K562 (cell line): Measurements from ENCODE around the gene MAML3. TPM values are rescaled to one million over a fixed set of nuclear protein-coding genes. Genes with fewer than 3 reads are reported as not detected.

Experiments
- ATAC-seq: fragments of 200-7000 bp; cut with Tn5 transposase; 3 replicates; pipeline ENCODE4 v1.9.1; 2020; ENCODE audit warnings: moderate library complexity
- BruUV-seq: library from RNA; stranded (reverse); fragments of 400-500 nt; replicated peaks from 2 replicates; lab custom pipeline; 2021; lab: Mats Ljungman, UMichigan
- CTCF ChIA-PET: fragments of 300-600 bp; formaldehyde crosslinking; extraction: SDS; loops from one replicate; lab custom pipeline; 2021; ENCODE audit warnings: low intra/inter-chr PET ratio; lab: Yijun Ruan, JAX
- POLR2A ChIA-PET: fragments of 300-600, 350-650 bp; sonication (Branson Sonifier 250); formaldehyde crosslinking; extraction: SDS; loops from one replicate; lab custom pipeline; 2021; ENCODE audit warnings: antibody characterized with exemption, inconsistent platforms; lab: Yijun Ruan, JAX
- DNase-seq, 4 experiments: peaks; one replicate each; pipeline versions ENCODE4 v3.0.0 to v3.0.0-alpha.2; 2011 to 2018; ENCODE audit warnings: low spot score in 3 of 4, mixed read lengths in 3 of 4; ENCODE audit errors: extremely low read depth in 1 of 4
- FAIRE-seq: peaks from 2 replicates; lab custom pipeline; 2011; peaks lifted over from hg19 to GRCh38; lab: Jason Lieb, UNC
- H2AFZ ChIP-seq: 2 replicates; pipeline ENCODE4 v1.6.0; 2011; ENCODE audit warnings: low read depth, low read length, control low read depth, inconsistent platforms
- H3K27ac ChIP-seq: fragments of 200-600 bp; 3 replicates; pipeline ENCODE4 v1.8.0; 2011; ENCODE audit warnings: low read depth, mild to moderate bottlenecking, control low read depth, inconsistent platforms, low read length, moderate library complexity, mixed read lengths; ENCODE audit errors: extremely low read depth
- H3K27me3 ChIP-seq, 2 experiments: fragments of 300-600 bp in 1 of 2; 2 replicates in 1 of 2; 3 replicates in 1 of 2; pipeline versions ENCODE4 v1.6.0 to v1.8.0; 2011; ENCODE audit warnings: inconsistent platforms in 2 of 2, low read length in 2 of 2, mild to moderate bottlenecking in 1 of 2, mixed read lengths in 1 of 2, moderate library complexity in 1 of 2; ENCODE audit not compliant: control insufficient read depth in 2 of 2, insufficient read depth in 2 of 2
- H3K36me3 ChIP-seq: fragments of 300-600 bp; 3 replicates; pipeline ENCODE4 v1.8.0; 2011; ENCODE audit warnings: mild to moderate bottlenecking, low read length, inconsistent platforms; ENCODE audit not compliant: control insufficient read depth, insufficient read depth
- H3K4me1 ChIP-seq, 2 experiments: fragments of 200-600 bp in 1 of 2; replicated peaks in 1 of 2; 2 replicates in 1 of 2; 3 replicates in 1 of 2; pipeline versions ENCODE4 v1.5.1 to v1.8.0; 2011; ENCODE audit warnings: inconsistent platforms in 2 of 2, low read length in 2 of 2, mild to moderate bottlenecking in 1 of 2, mixed read lengths in 1 of 2, moderate library complexity in 1 of 2; ENCODE audit not compliant: control insufficient read depth in 2 of 2, insufficient read depth in 2 of 2
- H3K4me2 ChIP-seq: 2 replicates; pipeline ENCODE4 v1.6.1; 2011; ENCODE audit warnings: low read length, control low read depth, inconsistent platforms, mixed read lengths; ENCODE audit not compliant: insufficient read depth
- H3K4me3 ChIP-seq: fragments of 200-600 bp; sonication (generic), shearing (Covaris generic); 2 replicates; pipeline ENCODE4 v1.5.1; 2016; ENCODE audit warnings: control low read depth, inconsistent platforms
- H3K79me2 ChIP-seq: fragments of 200-600 bp; 3 replicates; pipeline ENCODE4 v1.8.0; 2011; ENCODE audit warnings: low read length, inconsistent platforms; ENCODE audit not compliant: control insufficient read depth, insufficient read depth
- H3K9ac ChIP-seq, 2 experiments: 2 replicates each; pipeline versions ENCODE4 v1.6.0 to v1.6.1; 2011; ENCODE audit warnings: low read depth in 2 of 2, low read length in 2 of 2, control low read depth in 1 of 2, inconsistent platforms in 1 of 2, mild to moderate bottlenecking in 1 of 2, mixed read lengths in 1 of 2; ENCODE audit not compliant: insufficient read depth in 1 of 2
- H3K9me1 ChIP-seq: one replicate; pipeline ENCODE4 v1.6.0; 2011; ENCODE audit warnings: inconsistent platforms, mild to moderate bottlenecking, low read length, moderate library complexity; ENCODE audit not compliant: control insufficient read depth, insufficient read depth
- H3K9me3 ChIP-seq: replicated peaks from 2 replicates; pipeline ENCODE4 v1.5.1; 2011; ENCODE audit warnings: low read depth, low read length, inconsistent platforms; ENCODE audit not compliant: control insufficient read depth, insufficient read depth
- H4K20me1 ChIP-seq: replicated peaks from 2 replicates; pipeline ENCODE4 v1.6.1; 2011; ENCODE audit warnings: low read length, inconsistent platforms, mixed read lengths; ENCODE audit not compliant: control insufficient read depth, insufficient read depth
- CAMTA2 ChIP-seq: fragments of 250-450 bp; sonication (Bioruptor Pico); conservative IDR thresholded peaks from 2 replicates; pipeline ENCODE4 v1.5.1; 2022
- DEAF1 ChIP-seq: fragments of 450-650 bp; formaldehyde crosslinking; IDR thresholded peaks from 2 replicates; pipeline ENCODE4 v1.4.0; 2020; ENCODE audit warnings: mild to moderate bottlenecking, moderate library complexity
- HOMEZ ChIP-seq: fragments of 250-450 bp; sonication (Bioruptor Pico); IDR thresholded peaks from 2 replicates; pipeline ENCODE4 v1.4.0; 2020; ENCODE audit warnings: mild to moderate bottlenecking, moderate library complexity
- HOXB6 ChIP-seq: fragments of 250-450 bp; sonication (Bioruptor Pico); IDR thresholded peaks from 2 replicates; pipeline ENCODE4 v1.5.1; 2022; ENCODE audit warnings: mild to moderate bottlenecking, borderline replicate concordance
- JUND ChIP-seq, 2 experiments: IDR thresholded peaks; 2 replicates in 1 of 2; 3 replicates in 1 of 2; pipeline ENCODE4 v1.6.1; 2011; ENCODE audit warnings: borderline replicate concordance in 2 of 2, low read depth in 2 of 2, low read length in 2 of 2, improper control_type of control experiment in 1 of 2, missing biosample characterization in 1 of 2, missing genetic modification characterization in 1 of 2, missing genetic modification reagents in 1 of 2
- RAD21 ChIP-seq, 2 experiments: fragments of 250-450 bp in 1 of 2; fragments of 450-650 bp in 1 of 2; sonication (Bioruptor Pico) in 1 of 2; formaldehyde crosslinking in 1 of 2; IDR thresholded peaks in 1 of 2; conservative IDR thresholded peaks in 1 of 2; 2 replicates each; pipeline versions ENCODE4 v1.4.0 to v1.8.0; 2020 to 2022; ENCODE audit warnings: mild to moderate bottlenecking in 2 of 2, moderate library complexity in 1 of 2
- ZNF274 ChIP-seq: IDR thresholded peaks from 2 replicates; pipeline ENCODE4 v1.6.1; 2011; ENCODE audit warnings: low read depth, mild to moderate bottlenecking, low read length, moderate library complexity, borderline replicate concordance
- ZNF707 ChIP-seq: fragments of 250-450 bp; sonication (Bioruptor Pico); conservative IDR thresholded peaks from 2 replicates; pipeline ENCODE4 v1.8.0; 2022; ENCODE audit warnings: inconsistent platforms, mild to moderate bottlenecking, moderate library complexity
- ZNF785 ChIP-seq: fragments of 250-450 bp; sonication (Bioruptor Pico); IDR thresholded peaks from 2 replicates; pipeline ENCODE4 v1.4.0; 2020; ENCODE audit warnings: mild to moderate bottlenecking
- WGBS: fragments of 100-300 bp; shearing (Covaris generic); methylation state at CpG from one replicate; pipeline ENCODE4 v1.1.6; 2016; ENCODE audit warnings: low coverage, mixed read lengths; ENCODE audit not compliant: insufficient coverage; ENCODE audit errors: missing lambda C conversion rate; 5-methylcytosine and 5-hydroxymethylcytosine counted together
- in situ Hi-C: fragments of 300-500 bp; cut with MboI; formaldehyde crosslinking; loops from 4 replicates; pipeline ENCODE4 v1.15.0; 2018; ENCODE audit warnings: inconsistent platforms, mixed read lengths
- intact Hi-C: fragments of 100-400 bp; cut with micrococcal nuclease; formaldehyde crosslinking; loops from 2 replicates; pipeline ENCODE4 v1.14.2; 2022
- polyA plus RNA-seq, 8 experiments: library from polyadenylated mRNA; depleted of rRNA in 4 of 8; stranded (reverse) in 5 of 8; unstranded in 3 of 8; fragments of >200 nt; fragmentation: Nextera tagmentation in 2 of 8; fragmentation: Illumina TruSeq in 1 of 8; extraction: Ambion mirVana in 2 of 8; extraction: Trizol in 1 of 8; gene quantifications; 2 replicates each; pipeline versions ENCODE4 v1.2.1 to v1.2.3, GENCODE V29; 2011 to 2014; ENCODE audit warnings: inconsistent platforms in 1 of 8, missing spikeins in 1 of 8
- total RNA-seq, 7 experiments: library from RNA; depleted of rRNA in 6 of 7; stranded (reverse); fragments of >200 nt in 6 of 7; fragmentation: Illumina TruSeq in 2 of 7; extraction: Trizol in 2 of 7; gene quantifications; 2 replicates each; pipeline versions ENCODE4 v1.2.1 to v1.2.3, GENCODE V29; 2011 to 2021; ENCODE audit warnings: low replicate concordance in 1 of 7

MAML3 gene
- total and polyA plus RNA-seq, 9 of the 15 experiments (the other 6 are each of a cell fraction or from before 2014, with no cell fraction given): 0.01 to 0.55 (median 0.25) TPM

- CTCF ChIA-PET: no interaction called here
- no peak overlapping the region for H3K27ac ChIP-seq
- no peak overlapping the region for H3K9ac ChIP-seq
- 0% methylated on average over 4 of the region's 4 CpGs for WGBS
- H3K4me2 ChIP-seq: no peak overlapping the region
- POLR2A ChIA-PET: interaction anchor here (0.6 kb wide), 1 partner anchor 8 kb away, joined by 3 read pairs; no protein-coding TSS in a partner anchor
- intact Hi-C loops (no loop called here), in situ Hi-C loops (no loop called here)
- H3K36me3 ChIP-seq: no peaks in the 10 kb centered on the region
- no peak for TF ChIP-seq ZNF785 (CRISPR knock-in tag)
- TF ChIP-seq RAD21 (CRISPR knock-in tag; conservative IDR thresholded peaks at IDR 0.05 in 1 of 2, IDR thresholded peaks at IDR 0.05 in 1 of 2): no peak
- TF ChIP-seq DEAF1 (CRISPR knock-in tag): no peak
- TF ChIP-seq HOXB6 (CRISPR knock-in tag): no peak
- TF ChIP-seq ZNF707 (CRISPR knock-in tag): no peak
- no peak for TF ChIP-seq CAMTA2 (CRISPR knock-in tag)
- no peak for TF ChIP-seq HOMEZ (CRISPR knock-in tag)
- no peak for TF ChIP-seq ZNF274
- no peak for TF ChIP-seq JUND (IDR thresholded peaks at IDR 0.05; ENCODE audit: borderline replicate concordance, low read depth, low read length)
- TF ChIP-seq JUND (tag; IDR thresholded peaks at IDR 0.05; ENCODE audit: borderline replicate concordance, low read depth, low read length): no peak
- FAIRE-seq (no peak), DNase-seq (no peak), ATAC-seq (no peak)
- no peak overlapping the region for H2AFZ ChIP-seq
- no peaks in the 10 kb centered on the region for H4K20me1 ChIP-seq
- H3K9me1 ChIP-seq: no peaks in the 10 kb centered on the region
- H3K79me2 ChIP-seq: no peaks in the 10 kb centered on the region
- H3K4me1 ChIP-seq: no peaks in the 10 kb centered on the region; a peak in 2 of 5 replicates
- H3K9me3 ChIP-seq: no peaks in the 10 kb centered on the region
- no TSS peak for BruUV-seq
- peaks cover 6 to 19% of the 10 kb centered on the region in 2 experiments; a peak in 2 of 5 replicates for H3K27me3 ChIP-seq
- no peak overlapping the region for H3K4me3 ChIP-seq
Measured at GRCh38 chr4:140097572-140097971, 56.4 kb downstream of the MAML3 start.
